ENCODE measurements around the gene CDH7. TPM values are rescaled to one million over a fixed set of nuclear protein-coding genes. Genes with fewer than 3 reads are reported as not detected.

Gene CDH7
- total RNA-seq, 1 donor from 2014 or later: not detected

- Mint-ChIP-seq H3K27ac (no peak overlapping the region), H3K4me1 (ENCODE audit: low read depth) (no peaks in the 10 kb centered on the region)
Measured at GRCh38 chr18:65791719-65792118, 40.9 kb downstream of the CDH7 start.

GRCh38 chr18:65792456-65793074 is 41.8 kb downstream of the CDH7 start:
- H3K36me3 Mint-ChIP-seq (ENCODE audit: low read depth): no peaks in the 10 kb centered on the region
- intact Hi-C loops (cut with micrococcal nuclease): no loop called here
- no peak for DNase-seq (ENCODE audit: low spot score)
- H3K27ac Mint-ChIP-seq: no peak overlapping the region
- H3K27me3 Mint-ChIP-seq (ENCODE audit: insufficient read depth): no peaks in the 10 kb centered on the region
- H3K4me3 Mint-ChIP-seq: no peak overlapping the region
- no peaks in the 10 kb centered on the region for H3K9me3 Mint-ChIP-seq
- no peaks in the 10 kb centered on the region for H3K4me1 Mint-ChIP-seq (ENCODE audit: low read depth)

More at GRCh38 chr18:65791719-65792118, 40.9 kb downstream of the CDH7 start:
- Mint-ChIP-seq H3K9me3 (no peaks in the 10 kb centered on the region), H3K4me3 (no peak overlapping the region), H3K36me3 (ENCODE audit: low read depth) (no peaks in the 10 kb centered on the region), H3K27me3 (ENCODE audit: insufficient read depth) (no peaks in the 10 kb centered on the region)
- intact Hi-C loops (cut with micrococcal nuclease): no loop called here
- DNase-seq (ENCODE audit: low spot score): no peak

- Mint-ChIP-seq H3K4me3 (no peak overlapping the region), H3K36me3 (ENCODE audit: low read depth) (no peaks in the 10 kb centered on the region), H3K4me1 (ENCODE audit: low read depth) (no peaks in the 10 kb centered on the region), H3K27ac (no peak overlapping the region), H3K9me3 (no peaks in the 10 kb centered on the region), H3K27me3 (ENCODE audit: insufficient read depth) (no peaks in the 10 kb centered on the region)
- no peak for DNase-seq (ENCODE audit: low spot score)
- intact Hi-C loops (cut with micrococcal nuclease): no loop called here
Measured at GRCh38 chr18:65808759-65809158, 57.9 kb downstream of the CDH7 start.

GRCh38 chr18:65811307-65811706 is 60.5 kb downstream of the CDH7 start:
- no peak overlapping the region for H3K4me3 Mint-ChIP-seq
- H3K27me3 Mint-ChIP-seq (ENCODE audit: insufficient read depth): no peaks in the 10 kb centered on the region
- no peaks in the 10 kb centered on the region for H3K4me1 Mint-ChIP-seq (ENCODE audit: low read depth)
- DNase-seq (ENCODE audit: low spot score): no peak
- H3K27ac Mint-ChIP-seq: no peak overlapping the region
- H3K9me3 Mint-ChIP-seq: no peaks in the 10 kb centered on the region
- intact Hi-C loops (cut with micrococcal nuclease): no loop called here
- H3K36me3 Mint-ChIP-seq (ENCODE audit: low read depth): no peaks in the 10 kb centered on the region

GRCh38 chr18:65815506-65815905 is 64.7 kb downstream of the CDH7 start:
- H3K36me3 Mint-ChIP-seq (ENCODE audit: low read depth): no peaks in the 10 kb centered on the region
- intact Hi-C loops (cut with micrococcal nuclease): no loop called here
- H3K4me1 Mint-ChIP-seq (ENCODE audit: low read depth): no peaks in the 10 kb centered on the region
- H3K27ac Mint-ChIP-seq: no peak overlapping the region
- no peak for DNase-seq (ENCODE audit: low spot score)
- no peak overlapping the region for H3K4me3 Mint-ChIP-seq
- no peaks in the 10 kb centered on the region for H3K9me3 Mint-ChIP-seq
- no peaks in the 10 kb centered on the region for H3K27me3 Mint-ChIP-seq (ENCODE audit: insufficient read depth)

- Mint-ChIP-seq H3K4me1 (ENCODE audit: low read depth) (no peaks in the 10 kb centered on the region), H3K9me3 (no peaks in the 10 kb centered on the region), H3K4me3 (no peak overlapping the region), H3K27ac (no peak overlapping the region), H3K36me3 (ENCODE audit: low read depth) (no peaks in the 10 kb centered on the region), H3K27me3 (ENCODE audit: insufficient read depth) (no peaks in the 10 kb centered on the region)
- DNase-seq (ENCODE audit: low spot score): no peak
- intact Hi-C loops (cut with micrococcal nuclease): no loop called here
Measured at GRCh38 chr18:65817178-65817577, 66.4 kb downstream of the CDH7 start.

- H3K27me3 Mint-ChIP-seq (ENCODE audit: insufficient read depth): no peaks in the 10 kb centered on the region
- intact Hi-C loops (cut with micrococcal nuclease): no loop called here
- no peak for DNase-seq (ENCODE audit: low spot score)
Measured at GRCh38 chr18:65821911-65822310, 71.1 kb downstream of the CDH7 start.

GRCh38 chr18:65822826-65823225 is 72.0 kb downstream of the CDH7 start:
- Mint-ChIP-seq H3K4me3 (no peak overlapping the region), H3K27me3 (ENCODE audit: insufficient read depth) (no peaks in the 10 kb centered on the region), H3K4me1 (ENCODE audit: low read depth) (no peaks in the 10 kb centered on the region), H3K36me3 (ENCODE audit: low read depth) (no peaks in the 10 kb centered on the region), H3K9me3 (no peaks in the 10 kb centered on the region), H3K27ac (no peak overlapping the region)
- intact Hi-C loops (cut with micrococcal nuclease): no loop called here
- no peak for DNase-seq (ENCODE audit: low spot score)

More at GRCh38 chr18:65821911-65822310, 71.1 kb downstream of the CDH7 start:
- Mint-ChIP-seq H3K4me3 (no peak overlapping the region), H3K9me3 (no peaks in the 10 kb centered on the region), H3K27ac (no peak overlapping the region), H3K4me1 (ENCODE audit: low read depth) (no peaks in the 10 kb centered on the region), H3K36me3 (ENCODE audit: low read depth) (no peaks in the 10 kb centered on the region)

GRCh38 chr18:65827444-65827843 is 76.6 kb downstream of the CDH7 start:
- intact Hi-C loops (cut with micrococcal nuclease): no loop called here
- no peaks in the 10 kb centered on the region for H3K4me1 Mint-ChIP-seq (ENCODE audit: low read depth)
- H3K4me3 Mint-ChIP-seq: no peak overlapping the region
- H3K27me3 Mint-ChIP-seq (ENCODE audit: insufficient read depth): no peaks in the 10 kb centered on the region
- DNase-seq (ENCODE audit: low spot score): no peak
- no peaks in the 10 kb centered on the region for H3K36me3 Mint-ChIP-seq (ENCODE audit: low read depth)
- H3K9me3 Mint-ChIP-seq: no peaks in the 10 kb centered on the region
- no peak overlapping the region for H3K27ac Mint-ChIP-seq

- intact Hi-C loops (cut with micrococcal nuclease): no loop called here
- Mint-ChIP-seq H3K9me3 (peaks cover 14% of the 10 kb centered on the region), H3K27ac (no peak overlapping the region), H3K36me3 (ENCODE audit: low read depth) (no peaks in the 10 kb centered on the region), H3K27me3 (ENCODE audit: insufficient read depth) (no peaks in the 10 kb centered on the region), H3K4me1 (ENCODE audit: low read depth) (no peaks in the 10 kb centered on the region), H3K4me3 (no peak overlapping the region)
- DNase-seq (ENCODE audit: low spot score): no peak
Measured at GRCh38 chr18:65835881-65836280, 85.1 kb downstream of the CDH7 start.

- Mint-ChIP-seq H3K27me3 (ENCODE audit: insufficient read depth) (no peaks in the 10 kb centered on the region), H3K27ac (no peak overlapping the region), H3K4me3 (no peak overlapping the region), H3K36me3 (ENCODE audit: low read depth) (no peaks in the 10 kb centered on the region), H3K9me3 (no peaks in the 10 kb centered on the region), H3K4me1 (ENCODE audit: low read depth) (no peaks in the 10 kb centered on the region)
- intact Hi-C loops (cut with micrococcal nuclease): no loop called here
- DNase-seq (ENCODE audit: low spot score): no peak
Measured at GRCh38 chr18:65846107-65846506, 95.3 kb downstream of the CDH7 start.

GRCh38 chr18:65852273-65852672 is 101.5 kb downstream of the CDH7 start:
- no peak for DNase-seq (ENCODE audit: low spot score)
- Mint-ChIP-seq H3K4me3 (no peak overlapping the region), H3K9me3 (no peaks in the 10 kb centered on the region), H3K27ac (no peak overlapping the region), H3K4me1 (ENCODE audit: low read depth) (no peaks in the 10 kb centered on the region), H3K36me3 (ENCODE audit: low read depth) (no peaks in the 10 kb centered on the region), H3K27me3 (ENCODE audit: insufficient read depth) (no peaks in the 10 kb centered on the region)
- intact Hi-C loops (cut with micrococcal nuclease): no loop called here

- intact Hi-C loops (cut with micrococcal nuclease): no loop called here
- Mint-ChIP-seq H3K4me1 (ENCODE audit: low read depth) (no peaks in the 10 kb centered on the region), H3K9me3 (no peaks in the 10 kb centered on the region), H3K27ac (no peak overlapping the region), H3K36me3 (ENCODE audit: low read depth) (no peaks in the 10 kb centered on the region), H3K27me3 (ENCODE audit: insufficient read depth) (no peaks in the 10 kb centered on the region), H3K4me3 (no peak overlapping the region)
- DNase-seq (ENCODE audit: low spot score): no peak
Measured at GRCh38 chr18:65859075-65859474, 108.3 kb downstream of the CDH7 start.

GRCh38 chr18:65869527-65869926 is 118.7 kb downstream of the CDH7 start:
- Mint-ChIP-seq H3K36me3 (ENCODE audit: low read depth) (no peaks in the 10 kb centered on the region), H3K4me3 (no peak overlapping the region)

More at GRCh38 chr18:65869527-65869926, 118.7 kb downstream of the CDH7 start:
- no peak for DNase-seq (ENCODE audit: low spot score)
- no peaks in the 10 kb centered on the region for H3K27me3 Mint-ChIP-seq (ENCODE audit: insufficient read depth)
- H3K27ac Mint-ChIP-seq: no peak overlapping the region
- no peaks in the 10 kb centered on the region for H3K4me1 Mint-ChIP-seq (ENCODE audit: low read depth)
- H3K9me3 Mint-ChIP-seq: peaks cover 12% of the 10 kb centered on the region
- intact Hi-C loops (cut with micrococcal nuclease): no loop called here

Measured in activated T-helper 1 cell treated with anti-CD3 and anti-CD28 coated beads, Interleukin-12 subunit alpha, Interleukin-12 subunit beta, Interleukin-2, Interleukin-4 antibody, amounts not matched to agents 30 ng/mL and 10 ng/mL and 1 ng/mL, durations not matched to agents 14 hours and 24 hours and 36 hours (primary cell).